ENCODE measurements around the gene EN2.

Gene EN2

DNA sequence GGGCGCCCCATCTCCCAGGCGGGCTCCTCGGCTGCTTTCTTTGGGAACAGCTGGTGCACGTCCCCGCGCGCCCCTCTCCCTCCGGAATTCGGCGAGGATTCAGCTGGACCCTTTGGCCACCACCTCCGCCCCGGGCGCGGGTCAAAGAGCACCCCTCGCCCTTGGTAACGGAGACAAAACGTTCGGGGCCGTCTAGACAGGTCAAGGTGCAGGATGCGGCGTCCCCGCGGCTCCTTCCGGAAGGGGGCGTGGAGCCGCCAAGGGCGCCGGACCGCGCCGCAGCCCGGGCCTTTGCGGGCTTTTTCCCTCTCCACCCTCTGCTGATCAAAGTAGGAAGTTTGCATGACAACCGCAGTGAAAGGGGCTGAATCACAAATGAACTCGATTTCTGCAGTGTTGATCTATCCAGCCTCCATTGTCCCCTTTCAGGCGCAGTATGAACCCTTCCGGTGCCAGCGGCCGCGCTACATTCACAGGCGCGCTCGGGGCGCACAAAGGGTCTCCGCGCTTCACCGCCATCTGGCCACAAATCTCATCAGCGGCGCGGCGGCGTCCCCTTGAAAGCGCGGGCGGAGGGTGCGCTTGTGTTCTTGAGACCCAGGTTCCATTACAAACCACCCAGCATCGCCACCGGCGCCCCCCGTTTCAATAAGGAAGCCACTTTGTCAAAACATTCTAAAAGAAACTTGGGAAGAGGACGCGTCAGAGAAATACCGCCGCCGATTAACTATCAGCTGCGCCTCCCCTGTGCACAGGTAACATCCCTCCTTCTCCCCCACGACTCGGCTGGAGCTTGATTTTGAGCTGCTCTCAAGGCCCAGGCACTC lies 52.0 kb downstream of the EN2 start:
- DNase-seq (ENCODE audit: extremely low read depth, low read depth), result no peak
- no peak overlapping the region for H3K4me3 ChIP-seq (replicated peaks; ENCODE audit: low read depth, low read length)
- TF ChIP-seq, protein P1, sequence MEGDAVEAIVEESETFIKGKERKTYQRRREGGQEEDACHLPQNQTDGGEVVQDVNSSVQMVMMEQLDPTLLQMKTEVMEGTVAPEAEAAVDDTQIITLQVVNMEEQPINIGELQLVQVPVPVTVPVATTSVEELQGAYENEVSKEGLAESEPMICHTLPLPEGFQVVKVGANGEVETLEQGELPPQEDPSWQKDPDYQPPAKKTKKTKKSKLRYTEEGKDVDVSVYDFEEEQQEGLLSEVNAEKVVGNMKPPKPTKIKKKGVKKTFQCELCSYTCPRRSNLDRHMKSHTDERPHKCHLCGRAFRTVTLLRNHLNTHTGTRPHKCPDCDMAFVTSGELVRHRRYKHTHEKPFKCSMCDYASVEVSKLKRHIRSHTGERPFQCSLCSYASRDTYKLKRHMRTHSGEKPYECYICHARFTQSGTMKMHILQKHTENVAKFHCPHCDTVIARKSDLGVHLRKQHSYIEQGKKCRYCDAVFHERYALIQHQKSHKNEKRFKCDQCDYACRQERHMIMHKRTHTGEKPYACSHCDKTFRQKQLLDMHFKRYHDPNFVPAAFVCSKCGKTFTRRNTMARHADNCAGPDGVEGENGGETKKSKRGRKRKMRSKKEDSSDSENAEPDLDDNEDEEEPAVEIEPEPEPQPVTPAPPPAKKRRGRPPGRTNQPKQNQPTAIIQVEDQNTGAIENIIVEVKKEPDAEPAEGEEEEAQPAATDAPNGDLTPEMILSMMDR (IDR thresholded peaks at IDR 0.05; ENCODE audit: low read depth, low read length, missing control alignments), result no peak

DNA sequence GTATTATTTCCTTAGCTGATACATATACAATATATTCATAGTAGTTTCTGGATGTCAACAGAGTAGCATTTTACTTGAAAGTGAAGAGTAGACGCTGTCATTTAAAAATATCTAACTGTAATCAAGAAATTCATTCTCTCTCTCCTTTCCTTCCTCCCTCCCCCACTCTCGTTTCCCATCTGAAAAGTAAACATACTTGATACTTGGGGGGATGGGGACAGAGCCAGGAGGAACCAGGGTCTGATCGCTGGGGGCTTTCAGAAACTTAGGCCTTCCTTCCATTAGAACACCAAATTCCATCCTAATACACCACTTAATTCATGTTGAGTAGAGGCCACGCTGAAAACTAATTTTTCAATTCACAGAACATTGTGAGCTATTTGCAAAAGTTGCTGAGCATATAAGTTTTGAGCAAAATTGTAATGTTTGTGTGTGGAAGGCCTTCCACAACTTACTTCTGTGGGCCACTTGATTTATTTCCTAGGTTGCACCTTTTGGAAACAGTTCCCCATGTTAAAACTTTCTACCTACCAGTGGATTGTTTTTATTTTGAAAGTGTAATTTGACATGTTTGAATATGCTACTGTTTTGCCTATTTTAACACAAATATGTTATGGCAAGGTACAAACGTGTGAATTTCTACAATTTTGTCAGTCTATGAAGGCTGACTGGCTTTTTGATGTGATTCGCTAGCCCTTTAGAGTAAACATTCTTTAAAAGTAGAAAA lies 53.2 kb downstream of the EN2 start:
- H3K4me3 ChIP-seq (replicated peaks; ENCODE audit: low read depth, low read length), result no peak overlapping the region
- TF ChIP-seq, protein P1 (IDR thresholded peaks at IDR 0.05; ENCODE audit: low read depth, low read length, missing control alignments), result no peak
- no peak for DNase-seq (ENCODE audit: extremely low read depth, low read depth)

DNA sequence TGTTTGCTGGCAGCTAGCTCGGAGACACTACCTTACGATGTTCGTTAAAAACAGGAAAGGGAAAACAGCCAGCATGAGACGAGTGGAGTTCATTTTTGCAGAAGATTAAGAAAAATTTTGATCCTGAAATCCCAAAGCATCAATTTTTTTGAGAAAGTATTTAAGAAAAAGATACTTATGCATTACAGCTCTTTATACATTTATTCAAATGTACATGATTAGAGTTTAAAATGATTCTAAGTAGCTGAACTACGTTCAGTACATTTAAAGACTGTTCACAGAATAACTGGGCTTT lies 53.7 kb downstream of the EN2 start:
- TF ChIP-seq, protein P1 (IDR thresholded peaks at IDR 0.05; ENCODE audit: low read depth, low read length, missing control alignments), result no peak
- DNase-seq (ENCODE audit: extremely low read depth, low read depth), result no peak
- no peak overlapping the region for H3K4me3 ChIP-seq (replicated peaks; ENCODE audit: low read depth, low read length)

DNA sequence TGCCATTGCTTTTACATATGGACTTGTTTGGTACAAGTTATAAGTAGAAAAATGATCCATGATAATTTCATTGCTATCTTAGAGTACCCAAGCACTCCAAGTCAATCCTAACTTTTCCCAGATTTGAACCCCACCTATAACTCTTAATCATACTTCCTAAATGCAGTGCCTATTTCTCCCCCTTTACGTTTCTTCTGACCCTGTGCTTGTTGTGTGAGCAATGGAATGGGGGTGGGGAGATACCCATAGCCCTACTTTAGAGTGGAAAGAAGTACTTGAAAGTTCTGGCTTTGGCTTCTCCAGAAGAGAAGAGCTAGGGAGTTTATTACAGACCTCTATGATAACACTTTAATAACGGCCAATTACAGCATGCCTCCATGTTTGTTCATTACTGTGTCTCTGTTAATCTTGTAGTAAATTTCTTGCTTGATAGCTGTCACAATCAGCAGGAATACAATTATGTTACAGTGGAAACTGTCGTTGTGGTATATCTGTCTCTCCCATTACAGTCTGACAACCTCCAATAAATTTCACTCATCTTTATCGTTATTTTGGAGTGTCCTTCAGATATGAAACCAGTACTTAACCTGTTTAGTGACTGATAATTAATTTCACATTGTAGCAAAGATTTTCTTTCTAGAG lies 54.4 kb downstream of the EN2 start:
- H3K4me3 ChIP-seq (replicated peaks; ENCODE audit: low read depth, low read length), result no peak overlapping the region
- TF ChIP-seq, protein P1 (IDR thresholded peaks at IDR 0.05; ENCODE audit: low read depth, low read length, missing control alignments), result no peak
- DNase-seq (ENCODE audit: extremely low read depth, low read depth), result no peak

DNA sequence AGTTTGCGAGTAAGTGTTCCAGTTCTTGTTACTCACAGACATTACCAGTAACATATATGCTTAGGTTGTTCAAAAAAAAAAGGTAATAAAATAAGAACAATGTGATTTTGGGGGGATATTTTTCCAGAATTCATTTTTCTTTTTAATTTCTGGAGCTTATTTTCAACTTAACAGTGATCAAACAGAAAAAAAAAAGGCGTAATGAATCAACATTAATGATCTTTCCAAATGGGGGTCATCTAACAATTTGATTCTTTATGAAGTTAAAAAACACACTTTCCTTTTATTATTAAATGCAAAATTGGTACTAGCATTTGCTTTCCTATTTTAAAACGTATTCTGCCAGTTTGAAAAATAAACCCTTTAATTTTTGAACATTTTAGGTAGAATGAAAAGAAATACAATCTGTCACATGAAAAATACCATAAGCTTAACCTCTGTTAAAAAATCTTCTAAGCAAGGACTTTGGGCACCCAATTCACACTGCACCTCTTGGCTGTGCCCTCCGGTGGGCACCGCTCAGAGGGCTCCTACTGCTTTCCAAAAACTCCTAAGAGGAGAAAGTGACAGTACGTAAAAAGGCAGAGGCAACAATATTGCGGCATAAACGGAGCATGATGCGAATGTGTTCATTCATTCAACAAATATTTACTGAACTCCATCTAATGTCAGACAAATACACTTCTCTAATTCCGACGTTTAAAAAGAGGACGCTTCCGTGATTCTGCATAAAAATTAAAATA lies 55.8 kb downstream of the EN2 start:
- TF ChIP-seq, protein P1 (IDR thresholded peaks at IDR 0.05; ENCODE audit: low read depth, low read length, missing control alignments), result no peak

DNA sequence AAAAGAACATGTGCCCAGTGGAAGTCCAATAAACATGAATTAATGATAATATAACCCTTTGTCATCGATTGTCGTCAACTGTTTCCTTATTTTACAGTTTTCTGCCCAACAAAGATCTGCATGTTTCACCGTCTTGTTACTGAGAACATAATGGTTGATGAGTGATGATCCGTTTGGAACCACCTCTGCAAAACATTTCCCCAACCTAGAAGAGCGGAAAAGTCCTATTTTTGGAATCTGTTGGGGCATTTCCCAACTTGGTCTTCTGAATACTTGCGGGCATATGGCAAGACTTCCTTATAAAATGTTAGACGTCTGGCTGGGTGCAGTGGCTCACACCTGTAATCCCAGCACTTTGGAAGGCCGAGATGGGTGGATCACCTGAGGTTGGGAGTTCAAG lies 56.4 kb downstream of the EN2 start:
- H3K4me3 ChIP-seq (replicated peaks; ENCODE audit: low read depth, low read length), result no peak overlapping the region
- no peak for DNase-seq (ENCODE audit: extremely low read depth, low read depth)
- TF ChIP-seq, protein P1 (IDR thresholded peaks at IDR 0.05; ENCODE audit: low read depth, low read length, missing control alignments), result no peak

More for the DNA sequence above, 55.8 kb downstream of the EN2 start:
- DNase-seq (ENCODE audit: extremely low read depth, low read depth), result no peak
- no peak overlapping the region for H3K4me3 ChIP-seq (replicated peaks; ENCODE audit: low read depth, low read length)

All from HFF-Myc (cell line).